HFFc6 (cell line): Measurements from ENCODE around the gene ATG14. TPM values are rescaled to one million over a fixed set of nuclear protein-coding genes. Genes with fewer than 3 reads are reported as not detected.

Experiments used
- DNase-seq: peaks from one replicate; pipeline ENCODE4 v3.0.0-alpha.2; 2018
- H3K27ac Mint-ChIP-seq: 2 replicates; pipeline ENCODE4 v1.8.0; 2020; ENCODE audit warnings: mild to moderate bottlenecking, mixed read lengths
- H3K27me3 Mint-ChIP-seq: 2 replicates; pipeline ENCODE4 v1.8.0; 2021; ENCODE audit warnings: mild to moderate bottlenecking, moderate library complexity, mixed read lengths; ENCODE audit not compliant: insufficient read depth
- H3K36me3 Mint-ChIP-seq: 2 replicates; pipeline ENCODE4 v1.8.0; 2021; ENCODE audit warnings: low read depth, mixed read lengths
- H3K4me1 Mint-ChIP-seq: 2 replicates; pipeline ENCODE4 v1.8.0; 2020; ENCODE audit warnings: low read depth, mixed read lengths
- H3K4me3 Mint-ChIP-seq: 2 replicates; pipeline ENCODE4 v1.8.0; 2020; ENCODE audit warnings: mild to moderate bottlenecking, moderate library complexity, mixed read lengths
- H3K9me3 Mint-ChIP-seq: 2 replicates; pipeline ENCODE4 v1.8.0; 2020; ENCODE audit warnings: mild to moderate bottlenecking, mixed read lengths
- total RNA-seq, 6 experiments: library from RNA; stranded (reverse); fragmentation: NEBNext Ultra II Directional; extraction: Animal tissue kit (Norgen Biotek cat#: 25700); gene quantifications; 2 replicates in 1 of 6; 3 replicates in 5 of 6; pipeline ENCODE4 v1.2.3, GENCODE V29; 2021
- TF ChIP-seq, protein P1 (sequence below): fragments of 200-600 bp; sonication (generic); IDR thresholded peaks from 2 replicates; pipeline ENCODE4 v1.5.0; 2021; ENCODE audit warnings: antibody characterized with exemption, mild to moderate bottlenecking

ATG14 gene
- total RNA-seq, 6 experiments from 2014 or later: 7.9 to 9.2 (median 8.5) TPM

DNA sequence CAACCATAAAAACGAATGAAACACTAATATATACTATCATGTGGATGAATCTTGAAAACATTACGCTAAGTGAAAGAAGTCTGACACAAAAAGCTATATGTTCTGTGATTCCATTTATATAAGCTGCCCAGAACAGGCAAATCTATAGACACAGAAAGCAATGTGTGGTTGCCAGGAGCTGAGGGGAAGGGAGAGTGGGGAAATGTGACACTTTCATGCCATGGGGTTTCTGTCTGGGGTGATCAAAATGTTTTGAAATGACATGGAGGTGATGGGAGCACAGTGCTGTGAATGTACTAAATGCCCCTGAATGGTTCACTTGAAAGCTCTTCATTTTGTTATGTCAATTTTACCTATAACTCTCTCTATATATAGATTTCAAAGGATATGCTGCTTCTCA, 30.1 kb downstream of the ATG14 start:
- H3K4me1 Mint-ChIP-seq: peaks cover 47% of the 10 kb centered on the region
- H3K36me3 Mint-ChIP-seq: peaks cover 41% of the 10 kb centered on the region
- TF ChIP-seq, protein P1, sequence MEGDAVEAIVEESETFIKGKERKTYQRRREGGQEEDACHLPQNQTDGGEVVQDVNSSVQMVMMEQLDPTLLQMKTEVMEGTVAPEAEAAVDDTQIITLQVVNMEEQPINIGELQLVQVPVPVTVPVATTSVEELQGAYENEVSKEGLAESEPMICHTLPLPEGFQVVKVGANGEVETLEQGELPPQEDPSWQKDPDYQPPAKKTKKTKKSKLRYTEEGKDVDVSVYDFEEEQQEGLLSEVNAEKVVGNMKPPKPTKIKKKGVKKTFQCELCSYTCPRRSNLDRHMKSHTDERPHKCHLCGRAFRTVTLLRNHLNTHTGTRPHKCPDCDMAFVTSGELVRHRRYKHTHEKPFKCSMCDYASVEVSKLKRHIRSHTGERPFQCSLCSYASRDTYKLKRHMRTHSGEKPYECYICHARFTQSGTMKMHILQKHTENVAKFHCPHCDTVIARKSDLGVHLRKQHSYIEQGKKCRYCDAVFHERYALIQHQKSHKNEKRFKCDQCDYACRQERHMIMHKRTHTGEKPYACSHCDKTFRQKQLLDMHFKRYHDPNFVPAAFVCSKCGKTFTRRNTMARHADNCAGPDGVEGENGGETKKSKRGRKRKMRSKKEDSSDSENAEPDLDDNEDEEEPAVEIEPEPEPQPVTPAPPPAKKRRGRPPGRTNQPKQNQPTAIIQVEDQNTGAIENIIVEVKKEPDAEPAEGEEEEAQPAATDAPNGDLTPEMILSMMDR: no peak
- no peaks in the 10 kb centered on the region for H3K9me3 Mint-ChIP-seq
- no peaks in the 10 kb centered on the region for H3K27me3 Mint-ChIP-seq
- DNase-seq: no peak
- peak overlapping the region; percentile 61 for H3K27ac Mint-ChIP-seq
- no peak overlapping the region for H3K4me3 Mint-ChIP-seq

DNA sequence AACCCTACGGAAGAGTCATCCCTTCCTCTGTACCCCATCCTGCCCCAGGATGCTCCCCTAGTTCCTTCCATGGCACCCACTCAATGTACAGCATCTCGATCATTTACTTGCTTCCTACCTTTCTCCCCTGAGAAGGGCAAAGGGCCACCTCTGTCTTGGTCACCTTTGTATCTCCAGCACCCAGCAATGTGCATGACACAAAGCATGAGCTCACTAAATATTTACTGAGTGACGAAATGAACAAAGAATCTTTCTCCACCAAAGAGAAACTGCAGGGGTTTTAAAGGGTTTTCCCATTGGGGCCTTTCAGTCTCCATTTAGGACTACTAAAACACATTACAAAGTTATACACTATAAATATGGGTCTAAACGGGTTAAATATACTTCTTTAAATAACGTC, 30.6 kb downstream of the ATG14 start:
- no peak overlapping the region for H3K4me3 Mint-ChIP-seq
- H3K9me3 Mint-ChIP-seq: no peaks in the 10 kb centered on the region
- H3K36me3 Mint-ChIP-seq: peaks cover 45% of the 10 kb centered on the region
- peaks cover 44% of the 10 kb centered on the region for H3K4me1 Mint-ChIP-seq
- TF ChIP-seq, protein P1: no peak
- no peak overlapping the region for H3K27ac Mint-ChIP-seq
- DNase-seq: no peak
- no peaks in the 10 kb centered on the region for H3K27me3 Mint-ChIP-seq

DNA sequence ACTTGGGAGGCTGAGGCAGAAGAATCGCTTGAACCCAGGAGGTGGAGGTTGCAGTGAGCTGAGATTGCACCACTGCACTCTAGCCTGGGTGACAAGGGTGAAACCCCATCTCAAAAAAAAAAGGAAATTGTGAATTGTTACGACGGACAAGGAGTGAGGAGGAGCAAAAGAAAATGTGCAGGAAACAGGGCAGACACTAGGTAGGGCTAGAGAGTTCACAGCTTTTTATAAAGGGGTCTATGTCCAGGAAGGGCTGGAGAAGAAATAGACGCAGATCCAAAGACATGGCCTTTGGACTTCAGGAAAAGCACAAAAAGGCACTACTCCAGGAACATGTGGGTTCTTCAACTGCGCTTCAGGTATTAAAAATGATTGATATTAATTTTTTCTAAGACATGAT, 34.4 kb downstream of the ATG14 start:
- peaks cover 39% of the 10 kb centered on the region for H3K36me3 Mint-ChIP-seq
- TF ChIP-seq, protein P1: 0 out of 2 replicates have a peak, but pooled peaks have one; percentile 4
- H3K4me3 Mint-ChIP-seq: no peak overlapping the region
- no peak for DNase-seq
- H3K27ac Mint-ChIP-seq: no peak overlapping the region
- H3K4me1 Mint-ChIP-seq: peaks cover 28% of the 10 kb centered on the region
- no peaks in the 10 kb centered on the region for H3K27me3 Mint-ChIP-seq
- H3K9me3 Mint-ChIP-seq: no peaks in the 10 kb centered on the region

DNA sequence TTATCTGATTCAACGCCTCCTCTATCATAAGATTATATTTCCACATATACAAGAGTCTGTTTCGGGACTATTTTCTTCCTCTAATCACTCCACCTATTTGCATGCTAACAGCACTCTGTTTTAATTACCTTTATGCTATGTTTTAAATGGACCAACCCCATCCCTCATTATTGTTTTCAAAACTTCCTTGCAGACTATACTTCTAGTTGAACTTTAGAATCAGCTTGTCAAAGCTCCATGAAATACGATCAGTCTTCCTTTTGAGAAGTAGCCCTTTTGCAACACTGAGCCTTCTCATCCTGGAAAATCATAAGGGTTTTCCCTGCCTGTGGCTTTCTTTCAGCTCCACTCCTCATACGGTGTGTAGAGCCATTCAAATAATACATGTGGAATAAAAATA, 36.9 kb downstream of the ATG14 start:
- Mint-ChIP-seq H3K36me3 (peaks cover 25% of the 10 kb centered on the region), H3K9me3 (no peaks in the 10 kb centered on the region), H3K27me3 (no peaks in the 10 kb centered on the region; the same call in 1 of the 2 replicates)

DNA sequence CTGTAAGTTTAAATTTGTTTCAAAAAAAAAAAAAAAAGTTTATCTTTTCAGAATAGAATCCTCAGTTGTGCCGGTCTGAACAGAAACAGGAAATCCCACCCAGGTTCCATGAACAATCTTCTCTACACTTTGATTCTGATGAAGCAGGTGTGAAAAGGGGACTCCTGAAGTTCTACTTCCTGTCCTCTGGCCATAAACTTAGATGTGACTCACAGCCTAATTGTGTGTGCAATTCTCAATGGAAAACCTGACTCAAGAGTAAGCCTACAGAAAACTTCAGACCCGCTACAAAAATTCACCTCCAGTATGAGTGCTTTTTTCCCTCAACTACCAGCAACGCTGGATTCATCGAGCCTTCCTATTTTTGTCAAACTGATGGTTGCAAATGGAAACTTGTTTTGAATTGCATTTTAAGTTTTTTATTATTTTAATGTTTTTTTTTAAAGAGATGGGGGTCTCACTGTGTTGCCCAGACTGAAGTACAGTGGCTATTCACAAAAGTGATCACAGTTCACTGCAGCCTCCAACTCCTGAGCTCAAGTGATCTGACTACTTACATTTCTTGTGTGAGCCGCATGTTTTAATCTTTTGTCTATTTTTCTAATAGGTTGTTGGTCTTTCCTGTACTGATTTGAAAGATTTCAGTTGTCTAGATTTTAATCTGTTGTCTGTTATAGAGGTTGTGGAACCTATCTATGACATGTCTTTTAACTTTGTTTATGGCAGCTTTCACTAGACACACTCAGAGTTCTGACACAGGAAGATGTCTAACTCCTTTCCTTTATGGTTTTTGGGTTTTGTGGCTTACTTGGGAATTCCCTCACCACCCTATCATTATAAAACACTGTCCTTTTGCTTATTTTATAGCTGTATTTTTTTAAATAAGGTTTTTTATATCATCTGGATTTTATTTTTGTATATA, 37.6 kb downstream of the ATG14 start:
- H3K4me3 Mint-ChIP-seq: no peak overlapping the region
- TF ChIP-seq, protein P1: no peak
- H3K27me3 Mint-ChIP-seq: no peaks in the 10 kb centered on the region; the same call in 1 of the 2 replicates
- DNase-seq: peak; percentile 53
- H3K36me3 Mint-ChIP-seq: peaks cover 32% of the 10 kb centered on the region
- peaks cover 14% of the 10 kb centered on the region for H3K4me1 Mint-ChIP-seq
- no peak overlapping the region for H3K27ac Mint-ChIP-seq
- H3K9me3 Mint-ChIP-seq: no peaks in the 10 kb centered on the region

More for the DNA sequence above, 36.9 kb downstream of the ATG14 start:
- no peak overlapping the region for H3K27ac Mint-ChIP-seq
- DNase-seq: no peak
- H3K4me1 Mint-ChIP-seq: peaks cover 14% of the 10 kb centered on the region
- no peak overlapping the region for H3K4me3 Mint-ChIP-seq
- TF ChIP-seq, protein P1: no peak
